Heart left ventricle (tissue), 16 donors: ENCODE measurements around the gene ZNF837. TPM values are rescaled to one million over a fixed set of nuclear protein-coding genes. Genes with fewer than 3 reads are reported as not detected.

ENCODE experiments used
- ATAC-seq, 4 donors: fragments of 200-7000 bp; cut with Tn5 transposase; one replicate each; pipeline ENCODE4 v1.9.1; 2020 to 2022; ENCODE audit warnings: moderate library complexity in 4 of 4, mild to moderate bottlenecking in 3 of 4, moderate number of reproducible peaks in 1 of 4
- DNase-seq, 5 donors: peaks; one replicate each; pipeline ENCODE4 v3.0.0-alpha.2; 2020
- H3K27ac ChIP-seq, 12 donors: fragments of 200-600 bp; sonication (generic) in 4 of 12; one replicate each; pipeline versions ENCODE4 v1.5.0 to v1.8.0; 2016 to 2022; ENCODE audit warnings: mild to moderate bottlenecking in 2 of 12
- H3K27me3 ChIP-seq, 9 donors: fragments of 200-600 bp; sonication (generic) in 2 of 9; one replicate each; pipeline versions ENCODE4 v1.5.1 to v1.8.0; 2016 to 2022; ENCODE audit warnings: mild to moderate bottlenecking in 3 of 9
- H3K36me3 ChIP-seq, 9 donors: fragments of 200-600 bp; sonication (generic) in 2 of 9; one replicate each; pipeline versions ENCODE4 v1.5.0 to v1.8.0; 2018 to 2022; ENCODE audit warnings: mild to moderate bottlenecking in 2 of 9
- H3K4me1 ChIP-seq, 12 donors: fragments of 200-600 bp; sonication (generic) in 4 of 12; one replicate each; pipeline versions ENCODE4 v1.5.0 to v1.8.0; 2016 to 2022; ENCODE audit warnings: mild to moderate bottlenecking in 3 of 12
- H3K4me3 ChIP-seq, 12 donors: fragments of 200-600 bp; sonication (generic) in 4 of 12; one replicate each; pipeline versions ENCODE4 v1.5.0 to v1.8.0; 2017 to 2022; ENCODE audit warnings: mild to moderate bottlenecking in 9 of 12, moderate library complexity in 4 of 12
- H3K9me3 ChIP-seq, 12 donors: fragments of 200-600 bp; sonication (generic) in 4 of 12; one replicate each; pipeline versions ENCODE4 v1.5.0 to v1.8.0; 2016 to 2022; ENCODE audit warnings: mild to moderate bottlenecking in 1 of 12
- POLR2A ChIP-seq, 2 donors: fragments of 450-650 bp; IDR thresholded peaks; one replicate each; pipeline ENCODE4 v1.6.1; 2017; ENCODE audit warnings: antibody characterized with exemption in 2 of 2, mild to moderate bottlenecking in 2 of 2, moderate library complexity in 2 of 2
- WGBS, 4 donors: extraction: QIAGEN DNeasy Blood & Tissue Kit in 2 of 4; methylation state at CpG; one replicate each; pipeline versions ENCODE4 v1.1.5 to v1.1.7; 2013 to 2018; 5-methylcytosine and 5-hydroxymethylcytosine counted together
- intact Hi-C, 10 donors: fragments of 100-400 bp; cut with DNase I; formaldehyde crosslinking; loops; one replicate each; pipeline versions ENCODE4 v1.11.1 to v1.14.2; 2022
- polyA plus RNA-seq, 2 donors: library from polyadenylated mRNA; stranded (reverse); fragments of 200-250 nt; gene quantifications; one replicate each; pipeline ENCODE4 v1.2.3, GENCODE V29; 2013
- total RNA-seq, 9 donors: library from RNA; depleted of rRNA in 2 of 9; stranded (reverse); fragments of >200 nt in 2 of 9; fragmentation: NEBNext Ultra II Directional in 3 of 9; extraction: Animal tissue kit (Norgen Biotek cat#: 25700) in 3 of 9; gene quantifications; one replicate each; pipeline versions ENCODE4 v1.1.0 to v1.2.4, GENCODE V29; 2016 to 2023
- TF ChIP-seq, protein P1 (sequence below), 12 donors: fragments of 200-600 bp; sonication (generic) in 4 of 12; IDR thresholded peaks; one replicate each; pipeline versions ENCODE4 v1.5.0 to v1.8.0; 2018 to 2022; ENCODE audit warnings: antibody characterized with exemption in 12 of 12, mild to moderate bottlenecking in 5 of 12
- donor health status: ischemic (EF 13 %, LVEDD 7.1; RV severe dilation, severe dysfunction).
- donor health status: healthy with polysubstance abuse.
- donor health status: DM: no; HTN: yes; CAD: no.
- donor health status: DM: no; HTN: no; CAD: no.
- donor health status: ischemic (EF 25% LVEDD 6.9; RV normal size, moderate dysfunction).
- donor health status: ischemic (EF 25% LVEDD 5.7; RV mildly dilated, moderate dysfunction).
- donor health status: healthy.
- donor health status: DM: yes; HTN: yes; CAD: no.
- donor health status: ischemic (EF 35%, LVEDD 5.7; RV mildly dilated, moderate dysfunction).
- donor health status: nonischemic (EF 11% LVEDD 7.7; RV severe dilation, severe dysfunction).
- donor health status: DM: yes; HTN: yes; CAD: no.
- donor health status: PGD.
- donor health status: ischemic (EF 29% LVEDD 5.4; RV normal size, mild dysfunction).
- donor health status: nonischemic (EF 23%, LVEDD 6.1; RV moderate dilation, normal function).

Gene ZNF837
- total and polyA plus RNA-seq, 11 donors, result 0.17 to 0.75 (median 0.57) TPM; not detected in 2

DNA sequence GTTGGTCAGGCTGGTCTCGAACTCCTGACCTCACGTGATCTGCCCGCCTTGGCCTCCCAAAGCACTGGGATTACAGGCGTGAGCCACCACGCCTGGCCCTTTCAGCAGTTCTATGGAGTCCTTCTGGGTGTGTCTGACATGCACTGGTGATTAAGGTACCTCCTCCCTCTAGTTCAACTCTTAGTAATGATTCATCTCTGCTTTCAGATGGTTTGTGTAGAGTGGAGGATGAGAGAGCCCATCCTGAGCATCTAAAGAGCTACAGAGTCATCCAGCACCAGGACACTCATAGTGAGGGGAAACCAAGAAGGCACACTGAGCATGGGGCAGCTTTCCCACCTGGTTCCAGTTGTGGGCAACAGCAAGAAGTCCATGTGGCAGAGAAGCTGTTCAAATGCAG is 35.8 kb upstream of the ZNF837 start:
- Histone ChIP-seq H3K36me3 (peaks cover 3 to 62% (median 43%) of the 10 kb centered on the region in 9 donors), H3K27me3 (no peaks in the 10 kb centered on the region), H3K4me1 (no peaks in the 10 kb centered on the region), H3K4me3 (no peak overlapping the region), H3K27ac (no peak overlapping the region), H3K9me3 (peaks cover 0 to 7% (median 0%) of the 10 kb centered on the region in 12 donors)
- DNase-seq, result no peak
- intact Hi-C loops, result no loop called here
- TF ChIP-seq POLR2A (IDR thresholded peaks at IDR 0.05), result no peak
- TF ChIP-seq, protein P1, sequence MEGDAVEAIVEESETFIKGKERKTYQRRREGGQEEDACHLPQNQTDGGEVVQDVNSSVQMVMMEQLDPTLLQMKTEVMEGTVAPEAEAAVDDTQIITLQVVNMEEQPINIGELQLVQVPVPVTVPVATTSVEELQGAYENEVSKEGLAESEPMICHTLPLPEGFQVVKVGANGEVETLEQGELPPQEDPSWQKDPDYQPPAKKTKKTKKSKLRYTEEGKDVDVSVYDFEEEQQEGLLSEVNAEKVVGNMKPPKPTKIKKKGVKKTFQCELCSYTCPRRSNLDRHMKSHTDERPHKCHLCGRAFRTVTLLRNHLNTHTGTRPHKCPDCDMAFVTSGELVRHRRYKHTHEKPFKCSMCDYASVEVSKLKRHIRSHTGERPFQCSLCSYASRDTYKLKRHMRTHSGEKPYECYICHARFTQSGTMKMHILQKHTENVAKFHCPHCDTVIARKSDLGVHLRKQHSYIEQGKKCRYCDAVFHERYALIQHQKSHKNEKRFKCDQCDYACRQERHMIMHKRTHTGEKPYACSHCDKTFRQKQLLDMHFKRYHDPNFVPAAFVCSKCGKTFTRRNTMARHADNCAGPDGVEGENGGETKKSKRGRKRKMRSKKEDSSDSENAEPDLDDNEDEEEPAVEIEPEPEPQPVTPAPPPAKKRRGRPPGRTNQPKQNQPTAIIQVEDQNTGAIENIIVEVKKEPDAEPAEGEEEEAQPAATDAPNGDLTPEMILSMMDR (IDR thresholded peaks at IDR 0.05), result no peak
- 97 to 99% (median 98%) methylated on average over 5 of the region's 5 CpGs for WGBS, 4 donors
- ATAC-seq, result no peak

DNA sequence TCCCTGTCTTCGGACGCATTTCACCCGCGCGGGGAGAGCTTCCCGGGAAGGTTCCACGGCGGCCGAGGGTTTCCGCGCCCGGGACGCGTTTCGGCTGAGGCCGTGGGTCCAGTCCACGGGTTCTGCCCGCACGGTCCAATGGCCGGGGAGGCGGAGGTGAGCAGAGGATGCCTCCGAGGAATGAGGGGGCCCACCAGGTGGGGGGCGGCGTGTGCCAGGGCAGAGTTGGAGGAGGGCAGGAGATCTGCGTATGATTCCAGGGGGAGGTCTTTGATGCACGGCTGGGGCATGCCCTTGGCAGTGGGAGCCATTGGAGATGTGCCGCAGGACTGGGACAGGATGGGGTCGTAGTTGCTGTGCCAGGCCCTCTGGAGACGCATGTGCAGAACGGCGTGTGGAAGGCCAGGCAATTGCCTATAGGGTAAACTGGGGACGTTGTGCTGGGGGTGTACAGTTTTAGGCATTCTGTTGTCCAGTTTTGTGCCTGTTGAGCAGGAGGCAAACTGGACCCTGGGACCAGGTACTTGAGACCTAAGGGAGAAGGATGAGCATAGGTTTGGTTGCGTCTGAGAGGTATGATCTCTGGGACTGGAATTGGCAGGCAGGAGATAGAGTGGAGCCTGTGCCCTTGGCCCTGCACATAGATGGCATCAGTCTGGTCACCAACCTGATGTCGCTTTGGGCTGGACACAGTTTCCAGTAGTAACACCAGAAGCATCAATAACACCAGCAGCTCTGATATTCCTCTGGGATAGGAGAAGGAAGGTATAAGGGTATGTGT is 28.4 kb upstream of the ZNF837 start:
- Histone ChIP-seq H3K9me3 (no peaks in the 10 kb centered on the region), H3K27ac (peak overlapping the region; percentile 84 to 97 (median 92)), H3K36me3 (peaks cover 0 to 8% (median 0%) of the 10 kb centered on the region in 9 donors), H3K27me3 (no peaks in the 10 kb centered on the region), H3K4me3 (peak overlapping the region; percentile 61 to 99 (median 88)), H3K4me1 (peaks cover 0 to 26% (median 22%) of the 10 kb centered on the region in 12 donors)
- TF ChIP-seq POLR2A (IDR thresholded peaks at IDR 0.05), result no peak
- TF ChIP-seq, protein P1 (IDR thresholded peaks at IDR 0.05), result no peak
- intact Hi-C loops, result loop anchor here in 1 of 10 donors (2.0 kb wide), 1 partner anchor 30 kb away; no protein-coding TSS in a partner anchor
- 3 to 8% (median 5%) methylated on average over 13 to 34 of the region's 34 CpGs for WGBS, 4 donors
- ATAC-seq (peak in 3 of 4 donors; percentile 38 to 51 (median 40)), DNase-seq (peak in 1 of 5 donors; percentile 51)

DNA sequence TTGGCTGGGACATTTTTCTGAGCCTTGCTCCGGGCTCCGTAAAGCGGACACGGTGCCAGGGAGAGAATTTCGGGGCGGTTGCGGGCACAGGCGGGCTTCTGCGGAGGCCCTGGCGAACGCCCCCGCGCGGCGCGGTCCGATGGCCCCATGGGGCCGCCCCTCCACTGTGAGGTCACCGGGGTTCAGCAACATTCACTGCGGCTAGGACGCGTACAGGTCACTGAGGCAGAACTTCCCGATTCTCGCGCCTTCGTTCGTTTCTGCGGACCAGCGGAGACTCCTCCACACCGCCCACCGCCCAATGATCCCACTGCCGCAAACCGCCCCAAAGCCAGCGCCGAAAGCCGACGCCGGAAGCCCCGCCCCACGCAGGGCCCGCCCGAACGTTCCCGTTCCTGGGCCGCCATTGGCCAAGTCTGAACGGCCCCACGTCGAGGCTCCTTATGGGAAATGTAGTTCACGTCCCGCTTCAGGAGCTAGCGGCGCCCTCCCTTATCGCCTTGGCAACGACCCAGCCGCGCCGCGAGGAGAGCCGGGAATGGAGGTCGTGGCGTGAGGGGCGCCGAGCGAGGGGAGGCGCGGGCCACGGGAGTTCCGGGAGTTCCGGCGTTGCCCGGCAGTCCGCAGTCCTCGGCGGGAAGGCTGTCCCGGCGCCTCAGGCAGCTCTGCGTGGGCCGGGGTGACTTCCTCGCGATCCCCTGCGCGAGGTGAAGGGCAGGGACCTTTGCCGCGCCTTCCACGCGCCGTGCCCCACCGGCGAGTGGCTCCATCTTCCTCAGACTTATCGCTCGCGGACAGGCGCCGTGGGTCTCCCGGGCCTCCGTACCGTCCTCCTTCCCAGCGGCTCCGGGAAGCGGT is 27.6 kb upstream of the ZNF837 start, which contains the start of gene ZNF584:
Gene ZNF584 (plus strand): TSS at position 498 of the 858 bp plus-strand sequence. CDS start 499 bp downstream, outside the sequence.
- intact Hi-C loops, result loop anchor here in 1 of 10 donors (2.0 kb wide), 1 partner anchor 30 kb away; no protein-coding TSS in a partner anchor
- H3K4me3 ChIP-seq, result peak within 1 kb of the TSS; percentile 61 to 99 (median 88)
- TF ChIP-seq, protein P1 (IDR thresholded peaks at IDR 0.05), result peak in 5 of 12 donors; percentile 12 to 33 (median 24)
- peak; percentile 61 to 95 for TF ChIP-seq POLR2A (IDR thresholded peaks at IDR 0.05)
- peak within 1 kb of the TSS; percentile 84 to 97 (median 92) for H3K27ac ChIP-seq
- H3K4me1 ChIP-seq, result peaks cover 0 to 26% (median 22%) of the 10 kb centered on the region in 12 donors
- peaks cover 0 to 8% (median 0%) of the 10 kb centered on the region in 9 donors for H3K36me3 ChIP-seq
- DNase-seq (peak; percentile 96 to 98 (median 97)), ATAC-seq (peak; percentile 97 to 99 (median 98))
- no peaks in the 10 kb centered on the region for H3K9me3 ChIP-seq
- no peaks in the 10 kb centered on the region for H3K27me3 ChIP-seq
- 0 to 1% (median 0%) methylated on average over 34 to 100 of the region's 100 CpGs for WGBS, 4 donors
